Esophagus muscularis mucosa (tissue), 4 donors: ENCODE results near the gene TMX1.

Source experiments
- EP300 ChIP-seq: sonication (generic); formaldehyde crosslinking; IDR thresholded peaks from one replicate; pipeline ENCODE4 v1.6.1; 2017; ENCODE audit warnings: antibody characterized with exemption
- POLR2A ChIP-seq: fragments of 450-650 bp; IDR thresholded peaks from one replicate; pipeline ENCODE4 v1.6.1; 2017; ENCODE audit warnings: antibody characterized with exemption, moderate library complexity, mild to moderate bottlenecking, low read depth
- POLR2AphosphoS5 ChIP-seq, 2 donors: sonication (generic); formaldehyde crosslinking; IDR thresholded peaks; one replicate each; pipeline ENCODE4 v1.6.1; 2017; ENCODE audit warnings: antibody characterized with exemption in 2 of 2
- TF ChIP-seq, protein P1 (sequence below), 3 experiments: fragments of 200-600 bp in 2 of 3; fragments of 450-650 bp in 1 of 3; sonication (generic) in 2 of 3; IDR thresholded peaks; one replicate each; pipeline ENCODE4 v1.5.1; 2017 to 2019; ENCODE audit warnings: antibody characterized with exemption in 3 of 3, mild to moderate bottlenecking in 2 of 3, moderate library complexity in 1 of 3

DNA sequence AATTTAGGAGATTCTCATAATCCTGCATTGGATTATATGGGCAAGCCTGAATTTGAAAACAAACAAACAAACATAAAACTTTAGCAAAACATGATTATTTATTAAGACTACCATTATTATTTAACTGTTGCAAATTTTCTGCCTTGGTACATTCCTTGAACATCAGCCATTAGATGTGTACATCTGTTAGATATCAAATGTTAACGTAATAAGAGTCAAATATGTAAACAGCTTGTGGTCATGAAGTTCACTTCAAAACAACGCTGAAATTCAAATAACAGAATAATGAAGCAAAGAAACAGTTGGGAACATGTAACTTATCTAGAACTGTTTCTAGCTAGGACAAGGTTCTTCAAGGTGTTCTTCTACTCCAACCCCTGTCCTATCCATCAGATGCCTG lies 14.3 kb upstream of the TMX1 start:
- TF ChIP-seq, protein P1, sequence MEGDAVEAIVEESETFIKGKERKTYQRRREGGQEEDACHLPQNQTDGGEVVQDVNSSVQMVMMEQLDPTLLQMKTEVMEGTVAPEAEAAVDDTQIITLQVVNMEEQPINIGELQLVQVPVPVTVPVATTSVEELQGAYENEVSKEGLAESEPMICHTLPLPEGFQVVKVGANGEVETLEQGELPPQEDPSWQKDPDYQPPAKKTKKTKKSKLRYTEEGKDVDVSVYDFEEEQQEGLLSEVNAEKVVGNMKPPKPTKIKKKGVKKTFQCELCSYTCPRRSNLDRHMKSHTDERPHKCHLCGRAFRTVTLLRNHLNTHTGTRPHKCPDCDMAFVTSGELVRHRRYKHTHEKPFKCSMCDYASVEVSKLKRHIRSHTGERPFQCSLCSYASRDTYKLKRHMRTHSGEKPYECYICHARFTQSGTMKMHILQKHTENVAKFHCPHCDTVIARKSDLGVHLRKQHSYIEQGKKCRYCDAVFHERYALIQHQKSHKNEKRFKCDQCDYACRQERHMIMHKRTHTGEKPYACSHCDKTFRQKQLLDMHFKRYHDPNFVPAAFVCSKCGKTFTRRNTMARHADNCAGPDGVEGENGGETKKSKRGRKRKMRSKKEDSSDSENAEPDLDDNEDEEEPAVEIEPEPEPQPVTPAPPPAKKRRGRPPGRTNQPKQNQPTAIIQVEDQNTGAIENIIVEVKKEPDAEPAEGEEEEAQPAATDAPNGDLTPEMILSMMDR (IDR thresholded peaks at IDR 0.05): no peak
- no peak for TF ChIP-seq POLR2A
- no peak for TF ChIP-seq POLR2AphosphoS5 (IDR thresholded peaks at IDR 0.05)
- TF ChIP-seq EP300: no peak
